Motor neuron (in vitro differentiated cells): Measurements from ENCODE around the gene CDKL1. TPM values are rescaled to one million over a fixed set of nuclear protein-coding genes. Genes with fewer than 3 reads are reported as not detected.
"Not testable (repeated sequence)": the region's sequence is repeated elsewhere in the genome, so short reads cannot be mapped to it uniquely, and the experiment has no call there.

ENCODE experiments used
- ATAC-seq, 8 experiments: fragments of 200-7000 bp; cut with Tn5 transposase; replicated peaks in 6 of 8; 2 replicates each; pipeline ENCODE4 v1.8.0; 2021; ENCODE audit warnings: mild to moderate bottlenecking in 8 of 8, moderate library complexity in 8 of 8
- H3K27ac ChIP-seq, 2 donors: fragments of 250-450 bp; sonication (Bioruptor Pico); 2 replicates each; pipeline ENCODE4 v1.9.0; 2021; ENCODE audit warnings: antibody characterized with exemption in 2 of 2, mild to moderate bottlenecking in 2 of 2, moderate library complexity in 1 of 2
- H3K4me1 ChIP-seq, 2 donors: fragments of 250-450 bp; sonication (Bioruptor Pico); replicated peaks in 1 of 2; 2 replicates each; pipeline ENCODE4 v1.6.1; 2021; ENCODE audit warnings: antibody characterized with exemption in 2 of 2, mild to moderate bottlenecking in 2 of 2, moderate library complexity in 1 of 2
- H3K4me3 ChIP-seq, 5 donors: fragments of 250-450 bp; sonication (Bioruptor Pico); 2 replicates each; pipeline ENCODE4 v1.9.0; 2021; ENCODE audit warnings: antibody characterized with exemption in 5 of 5, mild to moderate bottlenecking in 5 of 5, moderate library complexity in 4 of 5
- WGBS, 10 experiments: fragments of 450-650 bp; shearing (Covaris generic); methylation state at CpG; one replicate each; pipeline ENCODE4 v1.0.0; 2022; 5-methylcytosine and 5-hydroxymethylcytosine counted together
- in situ Hi-C, 9 experiments: fragments of 400-800 bp; cut with MboI; loops; one replicate each; pipeline ENCODE4 v1.15.0; 2021; ENCODE audit warnings: low sequenced_read_pairs in 9 of 9, low pct_unique_long_range_greater_than_20kb in 2 of 9; ENCODE audit not compliant: unreplicated experiment in 9 of 9
- total RNA-seq, 8 experiments: library from RNA; unstranded; fragments of 300-600 nt; gene quantifications; 2 replicates each; pipeline versions ENCODE4 v1.2.3 to v1.2.4, GENCODE V29; 2022

The CDKL1 gene
- total RNA-seq, 8 experiments from 2014 or later: 1.2 to 8.4 (median 2.5) TPM

GRCh38 chr14:50335989-50336824 is 60.5 kb downstream of the CDKL1 start:
- ATAC-seq: peak; percentile 22 to 86 (median 80)
- peaks cover 18 to 20% of the 10 kb centered on the region in 2 donors for H3K4me1 ChIP-seq
- in situ Hi-C loops: loop anchor here in 1 of 9 experiments (25.0 kb wide), 1 partner anchor 201 kb away; the partner anchor contains the start of gene MAP4K5
- 3 to 53% (median 21%) methylated on average over 2 to 6 of the region's 7 CpGs; no CpG with 5 or more reads in 1 of the 10 experiments for WGBS, 10 experiments
- peak overlapping the region; percentile 79 to 88 for H3K27ac ChIP-seq
- H3K4me3 ChIP-seq: peak overlapping the region in 3 of 5 donors; percentile 2 to 18 (median 13)

GRCh38 chr14:50335389-50335788 is 61.3 kb downstream of the CDKL1 start:
- Histone ChIP-seq H3K4me3 (peak overlapping the region in 4 of 5 donors; percentile 0 to 18 (median 7)), H3K27ac (peak overlapping the region; percentile 79 to 88), H3K4me1 (peaks cover 18 to 20% of the 10 kb centered on the region in 2 donors)
- in situ Hi-C loops: loop anchor here in 1 of 9 experiments (25.0 kb wide), 1 partner anchor 202 kb away; the partner anchor contains the start of gene MAP4K5
- ATAC-seq: peak; percentile 32 to 90 (median 85)
- WGBS, 10 experiments: 0 to 50% (median 6%) methylated on average over 3 to 7 of the region's 7 CpGs; no CpG with 5 or more reads in 2 of the 10 experiments

- in situ Hi-C loops: loop anchor here in 1 of 9 experiments (25.0 kb wide), 1 partner anchor 203 kb away; the partner anchor contains the start of gene MAP4K5
- no peak for ATAC-seq
- 90 to 100% (median 100%) methylated on average over 1 to 8 of the region's 8 CpGs; no CpG with 5 or more reads in 3 of the 10 experiments for WGBS, 10 experiments
- Histone ChIP-seq H3K4me1 (peaks cover 18 to 20% of the 10 kb centered on the region in 2 donors), H3K27ac (no peak overlapping the region), H3K4me3 (no peak overlapping the region)
Measured at GRCh38 chr14:50334211-50334610, 62.5 kb downstream of the CDKL1 start.

GRCh38 chr14:50333014-50333509 is 63.6 kb downstream of the CDKL1 start:
- Histone ChIP-seq H3K4me1 (peaks cover 18 to 20% of the 10 kb centered on the region in 2 donors), H3K27ac (no peak overlapping the region), H3K4me3 (no peak overlapping the region)
- in situ Hi-C loops: loop anchor here in 1 of 9 experiments (25.0 kb wide), 1 partner anchor 204 kb away; the partner anchor contains the start of gene MAP4K5
- peak in 3 of 8 experiments; percentile 49 to 80 (median 56) for ATAC-seq
- 0 to 100% (median 83%) methylated on average over 1 to 3 of the region's 3 CpGs; no CpG with 5 or more reads in 2 of the 10 experiments for WGBS, 10 experiments

GRCh38 chr14:50331596-50331995 is 65.1 kb downstream of the CDKL1 start:
- no peak for ATAC-seq
- no peak overlapping the region for H3K4me3 ChIP-seq
- peaks cover 18% of the 10 kb centered on the region in 2 donors for H3K4me1 ChIP-seq
- H3K27ac ChIP-seq: no peak overlapping the region
- in situ Hi-C loops: loop anchor here in 1 of 9 experiments (25.0 kb wide), 1 partner anchor 206 kb away; the partner anchor contains the start of gene MAP4K5

GRCh38 chr14:50321009-50321660 is 75.5 kb downstream of the CDKL1 start:
- 0 to 35% (median 15%) methylated on average over 2 to 9 of the region's 9 CpGs for WGBS, 10 experiments
- Histone ChIP-seq H3K4me3 (peak overlapping the region in 2 of 5 donors; percentile 5 to 25), H3K27ac (no peak overlapping the region), H3K4me1 (peaks cover 4 to 10% of the 10 kb centered on the region in 2 donors)
- in situ Hi-C loops: loop anchor here in 4 of 9 experiments (10.0 to 25.0 kb wide), 3 partner anchors 204 to 216 kb away; partner anchors contain the start of gene MAP4K5 (in 3 of the 4)
- ATAC-seq: peak; percentile 87 to 98 (median 94)

GRCh38 chr14:50320283-50320682 is 76.4 kb downstream of the CDKL1 start:
- peak in 4 of 8 experiments; percentile 20 to 59 (median 34) for ATAC-seq
- 0 to 74% (median 31%) methylated on average over 1 to 8 of the region's 8 CpGs; no CpG with 5 or more reads in 2 of the 10 experiments for WGBS, 10 experiments
- in situ Hi-C loops: loop anchor here in 4 of 9 experiments (10.0 to 25.0 kb wide), 3 partner anchors 205 to 217 kb away; partner anchors contain the start of gene MAP4K5 (in 3 of the 4)
- no peak overlapping the region for H3K4me3 ChIP-seq
- peaks cover 4 to 10% of the 10 kb centered on the region in 2 donors for H3K4me1 ChIP-seq
- no peak overlapping the region for H3K27ac ChIP-seq

GRCh38 chr14:50319721-50320120 is 77.0 kb downstream of the CDKL1 start:
- H3K4me3 ChIP-seq: no peak overlapping the region
- in situ Hi-C loops: loop anchor here in 4 of 9 experiments (10.0 to 25.0 kb wide), 3 partner anchors 205 to 218 kb away; partner anchors contain the start of gene MAP4K5 (in 3 of the 4)
- WGBS, 10 experiments: 40 to 100% (median 100%) methylated on average over 1 to 2 of the region's 2 CpGs; no CpG with 5 or more reads in 3 of the 10 experiments
- no peak overlapping the region for H3K27ac ChIP-seq
- no peak for ATAC-seq
- peaks cover 4 to 10% of the 10 kb centered on the region in 2 donors for H3K4me1 ChIP-seq

GRCh38 chr14:50319293-50319692 is 77.4 kb downstream of the CDKL1 start:
- H3K4me3 ChIP-seq: no peak overlapping the region
- WGBS, 10 experiments: 75 to 100% (median 93%) methylated on average over 1 of the region's 1 CpG; no CpG with 5 or more reads in 6 of the 10 experiments
- no peak overlapping the region for H3K27ac ChIP-seq
- ATAC-seq: no peak
- peaks cover 4 to 10% of the 10 kb centered on the region in 2 donors for H3K4me1 ChIP-seq
- in situ Hi-C loops: loop anchor here in 2 of 9 experiments (25.0 kb wide), 1 partner anchor 218 kb away; the partner anchor contains the start of gene MAP4K5 (in 2 of the 2)

GRCh38 chr14:50318031-50318626 is 78.6 kb downstream of the CDKL1 start:
- Histone ChIP-seq H3K4me3 (no peak overlapping the region), H3K4me1 (peaks cover 4 to 15% of the 10 kb centered on the region in 2 donors), H3K27ac (no peak overlapping the region)
- in situ Hi-C loops: loop anchor here in 2 of 9 experiments (25.0 kb wide), 1 partner anchor 219 kb away; the partner anchor contains the start of gene MAP4K5 (in 2 of the 2)
- no peak for ATAC-seq
- WGBS, 10 experiments: 0 to 80% (median 49%) methylated on average over 1 to 4 of the region's 4 CpGs

- 90 to 100% (median 98%) methylated on average over 1 to 3 of the region's 3 CpGs; no CpG with 5 or more reads in 2 of the 10 experiments for WGBS, 10 experiments
- not testable (repeated sequence) for H3K4me3 ChIP-seq, H3K27ac ChIP-seq, H3K4me1 ChIP-seq, ATAC-seq
- in situ Hi-C loops: loop anchor here in 2 of 9 experiments (25.0 kb wide), 1 partner anchor 223 kb away; the partner anchor contains the start of gene MAP4K5 (in 2 of the 2)
Measured at GRCh38 chr14:50314098-50314497, 82.6 kb downstream of the CDKL1 start.
